ENCODE data around the gene NDST1. TPM values are rescaled to one million over a fixed set of nuclear protein-coding genes. Genes with fewer than 3 reads are reported as not detected.

NDST1 gene
- polyA plus RNA-seq, 1 experiment, result 52.2 TPM

- TF ChIP-seq CTCF (IDR thresholded peaks at IDR 0.05; ENCODE audit: low read depth, low read length), result no peak
- Histone ChIP-seq H3K27me3 (ENCODE audit: control insufficient read depth, insufficient read depth, low read length) (no peaks in the 10 kb centered on the region), H3K4me3 (ENCODE audit: low read depth, low read length) (no peak overlapping the region), H3K9me3 (ENCODE audit: control insufficient read depth, insufficient read depth, low read length) (no peaks in the 10 kb centered on the region), H3K27ac (ENCODE audit: low read depth, low read length) (no peak overlapping the region)
- ChIA-PET POLR2A (no interaction called here), CTCF (interaction anchor here (2.6 kb wide), 1 partner anchor 8 kb away, joined by 8 read pairs; no protein-coding TSS in a partner anchor)
- no peak for DNase-seq (ENCODE audit: low read depth, low spot score)
Observed at GRCh38 chr5:150568663-150569062, 60.7 kb downstream of the NDST1 start.

GRCh38 chr5:150570333-150570732, 62.4 kb downstream of the NDST1 start:
- no peak overlapping the region for H3K27ac ChIP-seq (ENCODE audit: low read depth, low read length)
- CTCF ChIA-PET, result interaction anchor here (2.6 kb wide), 1 partner anchor 10 kb away, joined by 8 read pairs; no protein-coding TSS in a partner anchor
- no peak overlapping the region for H3K4me3 ChIP-seq (ENCODE audit: low read depth, low read length)
- H3K9me3 ChIP-seq (ENCODE audit: control insufficient read depth, insufficient read depth, low read length), result no peaks in the 10 kb centered on the region
- no peak for TF ChIP-seq CTCF (IDR thresholded peaks at IDR 0.05; ENCODE audit: low read depth, low read length)
- POLR2A ChIA-PET, result no interaction called here
- no peaks in the 10 kb centered on the region for H3K27me3 ChIP-seq (ENCODE audit: control insufficient read depth, insufficient read depth, low read length)
- no peak for DNase-seq (ENCODE audit: low read depth, low spot score)

- Histone ChIP-seq H3K27ac (ENCODE audit: low read depth, low read length) (no peak overlapping the region), H3K9me3 (ENCODE audit: control insufficient read depth, insufficient read depth, low read length) (no peaks in the 10 kb centered on the region), H3K27me3 (ENCODE audit: control insufficient read depth, insufficient read depth, low read length) (no peaks in the 10 kb centered on the region), H3K4me3 (ENCODE audit: low read depth, low read length) (no peak overlapping the region)
- POLR2A ChIA-PET, result no interaction called here
- no peak for TF ChIP-seq CTCF (IDR thresholded peaks at IDR 0.05; ENCODE audit: low read depth, low read length)
- DNase-seq (ENCODE audit: low read depth, low spot score), result no peak
- CTCF ChIA-PET, result interaction anchor here (0.7 kb wide), 1 partner anchor 40 kb away, joined by 8 read pairs; no protein-coding TSS in a partner anchor
Observed at GRCh38 chr5:150571836-150572235, 63.9 kb downstream of the NDST1 start.

GRCh38 chr5:150573216-150573615, 65.3 kb downstream of the NDST1 start:
- POLR2A ChIA-PET, result interaction anchor here (0.7 to 1.1 kb wide), 3 partner anchors 65 to 466 kb away, joined by 3 to 5 read pairs (median 4); no protein-coding TSS in a partner anchor
- Histone ChIP-seq H3K27me3 (ENCODE audit: control insufficient read depth, insufficient read depth, low read length) (no peaks in the 10 kb centered on the region), H3K4me3 (ENCODE audit: low read depth, low read length) (no peak overlapping the region), H3K9me3 (ENCODE audit: control insufficient read depth, insufficient read depth, low read length) (no peaks in the 10 kb centered on the region), H3K27ac (ENCODE audit: low read depth, low read length) (no peak overlapping the region)
- no peak for DNase-seq (ENCODE audit: low read depth, low spot score)
- CTCF ChIA-PET, result interaction anchor here (0.6 to 1.6 kb wide), 4 partner anchors 9 to 114 kb away, joined by 3 to 6 read pairs (median 5); no protein-coding TSS in a partner anchor
- TF ChIP-seq CTCF (IDR thresholded peaks at IDR 0.05; ENCODE audit: low read depth, low read length), result no peak

- no peaks in the 10 kb centered on the region for H3K9me3 ChIP-seq (ENCODE audit: control insufficient read depth, insufficient read depth, low read length)
- TF ChIP-seq CTCF (IDR thresholded peaks at IDR 0.05; ENCODE audit: low read depth, low read length), result peak; percentile 34
- H3K27ac ChIP-seq (ENCODE audit: low read depth, low read length), result no peak overlapping the region
- no peaks in the 10 kb centered on the region for H3K27me3 ChIP-seq (ENCODE audit: control insufficient read depth, insufficient read depth, low read length)
- ChIA-PET CTCF (interaction anchor here (0.6 to 1.6 kb wide), 6 partner anchors 9 to 86 kb away, joined by 3 to 5 read pairs (median 4); no protein-coding TSS in a partner anchor), POLR2A (interaction anchor here (1.0 to 1.1 kb wide), 2 partner anchors 64 to 83 kb away, joined by 3 to 4 read pairs; no protein-coding TSS in a partner anchor)
- no peak overlapping the region for H3K4me3 ChIP-seq (ENCODE audit: low read depth, low read length)
- no peak for DNase-seq (ENCODE audit: low read depth, low spot score)
Observed at GRCh38 chr5:150573867-150574817, 66.2 kb downstream of the NDST1 start.
